ENCODE results near the gene CCDC87.
"Not testable (repeated sequence)": the region's sequence is repeated elsewhere in the genome, so short reads cannot be mapped to it uniquely, and the experiment has no call there.

The CCDC87 gene, protein sequence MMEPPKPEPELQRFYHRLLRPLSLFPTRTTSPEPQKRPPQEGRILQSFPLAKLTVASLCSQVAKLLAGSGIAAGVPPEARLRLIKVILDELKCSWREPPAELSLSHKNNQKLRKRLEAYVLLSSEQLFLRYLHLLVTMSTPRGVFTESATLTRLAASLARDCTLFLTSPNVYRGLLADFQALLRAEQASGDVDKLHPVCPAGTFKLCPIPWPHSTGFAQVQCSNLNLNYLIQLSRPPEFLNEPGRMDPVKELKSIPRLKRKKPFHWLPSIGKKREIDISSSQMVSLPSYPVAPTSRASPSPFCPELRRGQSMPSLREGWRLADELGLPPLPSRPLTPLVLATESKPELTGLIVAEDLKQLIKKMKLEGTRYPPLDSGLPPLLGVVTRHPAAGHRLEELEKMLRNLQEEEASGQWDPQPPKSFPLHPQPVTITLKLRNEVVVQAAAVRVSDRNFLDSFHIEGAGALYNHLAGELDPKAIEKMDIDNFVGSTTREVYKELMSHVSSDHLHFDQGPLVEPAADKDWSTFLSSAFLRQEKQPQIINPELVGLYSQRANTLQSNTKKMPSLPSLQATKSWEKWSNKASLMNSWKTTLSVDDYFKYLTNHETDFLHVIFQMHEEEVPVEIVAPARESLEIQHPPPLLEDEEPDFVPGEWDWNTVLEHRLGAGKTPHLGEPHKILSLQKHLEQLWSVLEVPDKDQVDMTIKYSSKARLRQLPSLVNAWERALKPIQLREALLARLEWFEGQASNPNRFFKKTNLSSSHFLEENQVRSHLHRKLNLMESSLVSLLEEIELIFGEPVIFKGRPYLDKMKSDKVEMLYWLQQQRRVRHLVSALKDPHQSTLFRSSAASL

DNA sequence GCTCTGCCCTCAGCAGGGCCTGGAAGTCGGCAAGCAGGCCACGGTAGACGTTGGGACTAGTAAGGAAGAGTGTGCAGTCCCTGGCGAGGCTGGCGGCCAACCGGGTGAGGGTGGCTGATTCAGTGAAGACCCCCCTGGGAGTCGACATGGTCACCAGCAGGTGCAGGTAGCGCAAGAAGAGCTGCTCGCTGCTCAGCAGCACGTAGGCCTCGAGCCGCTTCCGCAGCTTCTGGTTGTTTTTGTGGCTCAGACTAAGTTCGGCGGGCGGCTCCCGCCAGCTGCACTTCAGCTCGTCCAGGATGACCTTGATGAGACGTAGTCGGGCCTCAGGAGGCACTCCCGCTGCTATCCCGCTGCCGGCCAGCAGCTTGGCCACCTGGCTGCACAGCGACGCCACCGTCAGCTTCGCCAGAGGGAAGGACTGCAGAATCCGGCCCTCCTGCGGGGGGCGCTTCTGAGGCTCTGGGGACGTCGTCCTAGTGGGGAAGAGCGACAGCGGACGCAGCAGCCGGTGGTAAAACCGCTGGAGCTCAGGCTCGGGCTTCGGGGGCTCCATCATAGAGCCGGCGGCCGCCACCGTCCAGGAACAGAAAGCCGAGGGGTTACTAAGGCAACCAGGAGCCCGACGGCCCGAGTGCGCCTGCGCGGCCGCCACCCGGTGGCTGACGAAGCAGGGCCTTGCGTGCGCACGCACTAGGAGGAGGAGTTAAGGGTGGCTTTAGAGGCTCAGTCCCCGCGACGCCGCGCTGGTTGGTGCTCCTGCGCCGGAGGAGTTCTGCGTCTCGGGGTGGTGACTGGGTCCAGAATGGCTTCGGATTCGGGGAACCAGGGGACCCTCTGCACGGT lies at the start of gene CCDC87, which contains the start of gene CCS:
Gene CCDC87 (minus strand): TSS at position 607 of the 846 bp plus-strand sequence. CDS start 48 bp downstream, at position 559.
Gene CCS (plus strand): TSS at position 729 of the 846 bp plus-strand sequence. CDS start 77 bp downstream, at position 806.
- DNase-seq (ENCODE audit: low read depth in 1 of 2, low spot score in 1 of 2) = peak; percentile 95

DNA sequence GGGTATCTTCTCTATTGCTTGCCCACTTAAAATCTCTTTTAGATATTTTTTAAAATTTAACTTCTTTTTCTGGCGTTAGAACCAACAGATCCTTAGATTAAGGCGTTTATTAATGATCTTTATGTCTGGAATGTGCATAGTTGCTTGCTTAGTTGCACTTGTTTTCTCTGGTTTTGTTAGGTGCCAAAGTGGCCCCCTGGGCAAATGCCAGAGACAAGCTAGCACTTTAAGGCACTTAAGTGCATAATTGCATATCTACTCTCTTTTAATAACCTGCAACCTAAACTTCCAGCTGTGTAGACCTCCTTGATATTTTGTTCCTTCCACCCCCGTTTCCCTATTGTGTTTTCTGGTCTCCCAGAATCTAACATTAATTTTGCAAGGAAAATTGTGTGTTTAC lies 49.0 kb upstream of the CCDC87 start:
- DNase-seq (ENCODE audit: low read depth in 1 of 2, low spot score in 1 of 2) = no peak

DNA sequence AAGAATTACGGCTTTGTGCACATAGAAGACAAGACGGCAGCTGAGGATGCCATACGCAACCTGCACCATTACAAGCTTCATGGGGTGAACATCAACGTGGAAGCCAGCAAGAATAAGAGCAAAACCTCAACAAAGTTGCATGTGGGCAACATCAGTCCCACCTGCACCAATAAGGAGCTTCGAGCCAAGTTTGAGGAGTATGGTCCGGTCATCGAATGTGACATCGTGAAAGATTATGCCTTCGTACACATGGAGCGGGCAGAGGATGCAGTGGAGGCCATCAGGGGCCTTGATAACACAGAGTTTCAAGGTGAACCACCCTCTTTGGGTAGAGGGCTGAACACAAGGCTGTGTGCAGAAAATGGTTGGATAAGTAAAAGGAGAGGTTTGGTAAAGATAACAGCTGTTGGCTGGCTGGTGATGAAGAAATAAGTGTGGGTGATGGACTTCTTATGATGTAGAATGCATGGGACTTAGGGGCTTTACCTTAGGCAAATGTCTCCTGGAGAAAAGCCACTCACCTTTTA lies 47.0 kb upstream of the CCDC87 start:
- DNase-seq (ENCODE audit: low read depth in 1 of 2, low spot score in 1 of 2) = not testable (repeated sequence)

DNA sequence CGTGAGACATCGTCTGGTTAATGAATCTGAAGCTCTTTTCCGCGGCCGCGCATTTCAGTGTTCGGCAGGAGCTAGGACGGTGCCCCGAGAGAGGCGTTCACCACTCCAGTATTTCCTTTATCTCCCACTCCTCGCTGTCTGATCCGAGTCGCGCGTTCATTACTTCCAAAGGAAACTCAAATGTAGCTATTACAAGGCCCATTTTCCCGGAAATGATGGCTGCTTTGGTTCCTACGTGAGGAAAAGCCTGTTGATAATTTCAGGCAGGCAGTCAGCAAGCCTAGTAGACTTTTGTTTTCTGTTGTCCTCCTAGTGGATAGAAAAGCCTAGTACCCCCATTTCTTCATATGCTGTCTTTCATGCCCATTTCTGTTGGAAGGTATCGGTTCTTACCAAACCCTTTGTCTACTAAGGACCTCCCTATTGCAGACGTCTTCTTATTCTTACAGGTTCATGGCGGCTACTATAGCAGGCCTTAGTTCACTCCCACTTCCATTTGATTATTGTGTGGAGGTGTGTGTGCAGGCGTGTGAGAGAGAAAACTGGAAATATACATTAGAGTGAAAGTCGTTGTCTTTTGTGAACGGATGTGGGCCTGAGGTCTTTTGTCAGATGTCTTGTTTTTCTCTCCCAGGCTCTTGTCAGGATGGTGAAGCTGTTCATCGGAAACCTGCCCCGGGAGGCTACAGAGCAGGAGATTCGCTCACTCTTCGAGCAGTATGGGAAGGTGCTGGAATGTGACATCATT lies 46.4 kb upstream of the CCDC87 start:
- peak in 1 of 2 donors; percentile 21 for DNase-seq (ENCODE audit: low read depth in 1 of 2, low spot score in 1 of 2)

DNA sequence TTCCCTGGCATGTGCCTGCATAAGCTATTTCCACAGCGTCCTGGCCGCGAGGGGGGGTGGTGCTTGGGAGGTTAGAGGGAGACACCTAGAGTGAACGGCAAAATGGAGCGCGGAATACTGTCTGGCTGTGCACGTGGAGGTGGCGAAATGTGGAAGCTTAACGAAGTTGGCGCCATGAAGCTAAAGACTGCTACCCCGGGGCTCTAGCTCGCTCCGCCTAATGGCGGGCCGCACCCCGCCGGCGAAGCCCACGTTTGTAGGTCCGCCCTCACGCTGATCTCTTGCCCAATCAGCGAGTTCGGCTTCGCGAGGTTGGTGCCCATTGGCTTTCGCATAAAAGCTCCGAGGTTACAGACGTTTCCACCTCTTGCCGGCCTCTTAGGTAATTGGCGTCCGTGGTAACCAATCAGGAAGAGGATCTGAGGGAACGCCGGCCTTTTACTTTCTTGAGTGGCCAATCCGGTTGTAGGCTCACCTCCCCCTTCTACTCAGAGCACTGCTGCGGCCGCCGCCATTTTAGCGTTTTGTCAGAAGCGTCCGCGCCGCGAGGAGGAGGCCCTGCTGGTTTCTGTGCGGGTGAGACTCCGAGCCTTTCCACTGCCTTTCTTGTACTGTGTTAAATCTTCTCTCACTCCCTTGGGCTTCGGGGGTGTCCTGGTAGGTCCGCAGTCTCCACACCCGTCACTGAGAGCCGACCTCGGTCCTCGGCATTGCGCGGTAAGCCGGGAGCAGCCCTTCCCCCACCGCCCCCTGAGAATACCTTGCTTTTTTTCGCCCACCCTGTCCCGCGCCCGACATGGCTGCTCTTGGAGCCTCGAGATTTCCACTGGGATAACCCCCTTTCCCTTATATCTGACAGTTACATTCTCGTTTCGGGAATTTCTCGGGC lies 45.6 kb upstream of the CCDC87 start, which contains the start of gene RBM4:
Gene RBM4 (plus strand): TSS at position 527 of the 889 bp plus-strand sequence. CDS start 1,009 bp downstream, outside the sequence.
- peak; percentile 76 to 98 for DNase-seq (ENCODE audit: low read depth in 1 of 2, low spot score in 1 of 2)

DNA sequence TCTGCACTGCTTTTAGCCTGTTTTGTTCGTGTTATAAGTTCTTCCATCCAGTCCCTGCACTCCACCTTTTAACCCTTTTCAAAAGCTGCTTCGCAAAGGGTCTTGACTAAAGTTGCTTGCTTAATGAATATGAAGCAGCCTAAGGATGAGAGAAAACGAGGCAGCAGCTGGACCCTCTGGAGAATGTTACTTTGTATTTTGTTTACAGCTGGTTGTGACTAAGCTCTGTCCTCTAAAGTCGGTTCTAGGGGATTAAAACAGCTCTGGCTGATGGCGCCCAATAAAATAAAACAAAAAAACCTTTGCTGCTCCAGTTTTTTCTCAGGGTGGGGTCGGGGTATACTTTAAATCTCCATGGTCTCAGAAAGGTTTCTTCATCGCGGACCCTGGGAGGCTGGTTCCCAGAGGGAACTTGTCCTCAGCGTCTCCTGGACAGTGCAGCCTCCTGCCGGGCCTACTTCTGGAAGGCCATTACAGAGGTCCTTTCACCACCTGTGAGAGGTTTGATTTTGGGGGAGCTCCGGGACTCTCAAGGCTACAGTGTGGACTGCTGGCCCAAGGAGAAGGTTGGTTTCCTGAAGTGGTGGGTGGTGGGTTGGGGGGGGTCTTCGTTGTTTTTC lies 44.8 kb upstream of the CCDC87 start:
- DNase-seq (ENCODE audit: low read depth in 1 of 2, low spot score in 1 of 2) = no peak

DNA sequence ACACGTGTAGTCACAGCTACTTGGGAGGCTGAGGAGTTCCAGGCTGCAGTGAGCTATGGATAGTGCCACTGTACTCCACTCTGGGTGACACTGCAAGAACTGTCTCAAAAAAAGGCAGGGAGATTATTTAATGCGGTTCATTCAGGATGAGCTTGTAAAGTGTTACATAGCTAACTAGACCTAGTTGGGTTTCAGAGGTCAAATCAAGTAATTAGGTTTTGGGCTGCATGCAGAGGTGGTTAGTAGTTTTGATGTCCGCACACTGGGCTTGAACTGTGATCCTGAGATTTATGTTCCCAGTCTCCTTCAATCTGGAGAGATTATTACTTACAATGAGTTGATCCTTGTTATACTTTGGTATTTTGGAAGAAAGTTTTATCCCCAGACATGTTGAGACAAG lies 43.5 kb upstream of the CCDC87 start:
- DNase-seq (ENCODE audit: low read depth in 1 of 2, low spot score in 1 of 2) = no peak

DNA sequence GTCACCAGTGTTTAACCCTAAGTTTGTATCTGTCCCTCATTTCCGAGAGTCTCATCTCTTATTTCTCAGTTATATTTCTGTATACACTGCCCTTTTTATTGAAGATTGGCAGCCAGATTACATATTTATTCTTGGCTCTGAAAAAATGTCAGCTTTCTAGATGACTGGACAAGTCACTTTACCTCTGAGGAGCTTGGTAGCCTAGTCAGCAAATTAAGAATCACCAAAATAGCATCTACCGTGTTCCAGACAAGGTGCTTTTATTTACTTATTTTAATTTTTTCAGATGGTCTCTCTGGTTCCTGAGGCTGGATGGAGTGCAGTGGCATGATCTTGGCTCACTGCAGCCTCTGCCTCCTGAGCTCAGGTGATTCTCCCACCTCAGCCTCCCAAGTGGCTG lies 40.1 kb upstream of the CCDC87 start:
- DNase-seq (ENCODE audit: low read depth in 1 of 2, low spot score in 1 of 2) = no peak

DNA sequence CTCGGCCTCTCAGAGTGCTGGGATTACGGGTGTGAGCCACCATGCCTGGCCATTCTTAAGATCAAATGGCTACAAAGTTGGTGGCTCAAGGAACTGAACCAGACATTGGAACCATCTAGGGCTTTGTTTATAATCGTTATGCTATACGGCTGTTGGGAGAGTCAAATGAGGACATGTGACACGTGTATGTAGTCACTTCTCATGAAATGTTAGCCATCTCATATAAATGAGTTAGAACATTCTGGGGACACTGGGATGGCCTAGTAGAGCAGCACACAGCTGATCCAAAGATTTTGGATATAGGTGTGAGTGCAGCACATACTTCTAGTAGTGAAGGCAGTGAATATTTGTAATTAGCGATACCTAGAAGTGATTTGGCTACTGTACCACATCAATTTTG lies 39.0 kb upstream of the CCDC87 start:
- no peak for DNase-seq (ENCODE audit: low read depth in 1 of 2, low spot score in 1 of 2)

DNA sequence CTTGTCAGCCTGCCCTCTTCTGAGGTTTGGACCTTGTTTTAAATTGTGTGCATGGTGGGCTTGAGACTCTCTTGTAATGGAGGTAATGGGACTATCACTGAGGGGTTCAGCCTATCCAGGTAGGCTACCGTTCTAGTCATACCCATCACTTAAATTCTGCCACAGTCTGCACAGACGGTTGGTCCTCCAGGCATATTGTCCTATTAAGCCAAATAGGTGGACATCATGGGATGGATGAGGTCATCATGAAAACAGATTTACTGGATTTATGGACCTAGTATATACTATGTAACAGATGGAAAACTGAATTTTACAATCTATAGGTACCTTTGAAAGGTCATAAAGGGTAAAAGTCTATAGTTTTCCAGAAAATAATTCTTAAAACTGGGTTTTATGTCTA lies 36.5 kb upstream of the CCDC87 start:
- DNase-seq (ENCODE audit: low read depth in 1 of 2, low spot score in 1 of 2) = no peak

DNA sequence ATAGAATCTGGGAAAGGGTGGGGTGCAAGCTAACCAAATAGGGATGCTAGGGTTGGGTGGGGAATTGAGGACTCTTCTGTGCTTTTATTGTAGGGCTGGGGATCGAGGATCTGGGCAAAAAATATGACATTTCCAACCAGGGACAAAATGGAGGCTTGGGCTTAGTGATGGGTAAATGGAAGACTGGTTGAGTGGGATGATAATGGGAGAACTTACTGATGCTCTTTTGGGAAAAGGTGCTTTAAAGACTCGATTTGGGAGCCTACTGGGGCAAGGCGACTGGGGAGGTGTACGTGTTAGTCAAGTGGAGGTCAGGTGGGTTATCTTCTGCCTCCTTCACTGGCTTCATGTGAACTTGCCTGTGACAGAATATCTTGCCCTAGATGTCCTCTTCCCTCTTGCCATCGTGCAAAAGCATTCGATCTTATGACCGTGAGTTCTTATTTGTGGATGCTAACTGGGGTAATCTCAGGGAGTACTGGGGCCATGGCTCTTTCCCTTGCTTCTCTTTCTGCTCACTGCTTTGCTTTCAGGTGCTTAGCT lies 35.3 kb upstream of the CCDC87 start:
- DNase-seq (ENCODE audit: low read depth in 1 of 2, low spot score in 1 of 2) = no peak

DNA sequence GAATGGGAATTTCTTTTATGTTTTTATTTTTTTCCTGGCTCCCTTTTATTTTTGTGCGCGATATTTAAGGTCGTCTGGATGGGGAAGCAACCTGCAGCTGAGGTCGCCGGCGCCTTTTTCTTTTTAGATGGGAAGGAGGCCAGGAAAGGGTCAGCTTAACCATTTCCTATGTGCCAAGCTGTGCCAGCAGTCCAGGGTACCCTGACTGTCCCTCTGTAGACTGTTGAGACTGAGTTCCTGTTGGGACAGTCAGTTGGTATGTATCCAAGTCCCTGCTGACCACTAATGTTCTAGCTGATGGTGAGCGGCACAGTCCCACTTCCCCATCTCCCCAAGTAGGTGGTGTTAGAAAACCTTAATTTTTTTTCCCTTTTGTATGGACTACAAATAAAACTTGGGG lies 34.1 kb upstream of the CCDC87 start:
- DNase-seq (ENCODE audit: low read depth in 1 of 2, low spot score in 1 of 2) = no peak

DNA sequence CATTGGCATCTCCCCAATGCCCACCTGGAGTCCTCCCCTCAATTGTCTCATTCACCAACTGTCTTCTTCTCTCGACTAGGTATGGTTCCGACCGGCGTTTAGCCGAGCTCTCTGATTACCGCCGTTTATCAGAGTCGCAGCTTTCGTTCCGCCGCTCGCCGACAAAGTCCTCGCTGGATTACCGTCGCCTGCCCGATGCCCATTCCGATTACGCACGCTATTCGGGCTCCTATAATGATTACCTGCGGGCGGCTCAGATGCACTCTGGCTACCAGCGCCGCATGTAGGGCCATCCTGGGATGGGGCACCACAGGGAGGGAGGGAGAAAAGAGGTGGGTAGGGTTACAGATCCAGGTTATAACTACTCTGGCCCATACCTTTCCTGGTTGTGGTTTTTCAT lies 33.5 kb upstream of the CCDC87 start:
- DNase-seq (ENCODE audit: low read depth in 1 of 2, low spot score in 1 of 2) = no peak

DNA sequence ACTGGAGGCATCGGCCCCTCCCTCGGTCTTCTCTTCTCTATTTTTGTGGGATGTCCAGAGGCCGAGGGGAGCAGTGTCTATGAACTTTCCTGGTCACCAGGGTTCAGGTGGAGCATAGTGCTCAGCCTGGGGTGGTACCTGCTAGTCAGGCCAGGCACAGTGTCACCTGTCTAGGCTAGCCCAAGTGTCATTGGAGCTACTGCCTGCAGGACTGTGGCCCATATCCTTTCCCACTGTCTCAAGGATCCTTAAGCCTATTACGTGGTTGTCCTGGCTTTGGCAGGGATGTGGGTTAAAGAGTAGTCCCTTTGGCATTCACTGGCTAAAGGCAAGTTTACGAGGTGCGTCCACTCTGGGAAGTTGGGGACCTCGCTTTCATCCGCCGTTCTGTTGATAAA lies 32.9 kb upstream of the CCDC87 start:
- no peak for DNase-seq (ENCODE audit: low read depth in 1 of 2, low spot score in 1 of 2)

DNA sequence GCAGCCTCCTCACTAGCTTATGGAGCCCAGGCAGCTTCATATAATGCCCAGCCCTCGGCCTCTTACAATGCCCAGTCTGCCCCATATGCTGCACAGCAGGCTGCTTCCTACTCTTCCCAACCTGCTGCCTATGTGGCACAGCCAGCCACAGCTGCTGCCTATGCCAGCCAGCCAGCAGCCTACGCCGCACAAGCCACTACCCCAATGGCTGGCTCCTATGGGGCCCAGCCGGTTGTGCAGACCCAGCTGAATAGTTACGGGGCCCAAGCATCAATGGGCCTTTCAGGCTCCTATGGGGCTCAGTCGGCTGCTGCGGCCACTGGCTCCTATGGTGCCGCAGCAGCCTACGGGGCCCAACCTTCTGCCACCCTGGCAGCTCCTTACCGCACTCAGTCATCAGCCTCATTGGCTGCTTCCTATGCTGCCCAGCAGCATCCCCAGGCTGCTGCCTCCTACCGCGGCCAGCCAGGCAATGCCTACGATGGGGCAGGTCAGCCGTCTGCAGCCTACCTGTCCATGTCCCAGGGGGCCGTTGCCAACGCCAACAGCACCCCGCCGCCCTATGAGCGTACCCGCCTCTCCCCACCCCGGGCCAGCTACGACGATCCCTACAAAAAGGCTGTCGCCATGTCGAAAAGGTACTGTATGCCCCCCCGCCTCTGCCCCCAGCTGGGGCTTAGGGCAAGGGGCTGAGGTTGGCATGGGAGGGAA lies 32.3 kb upstream of the CCDC87 start:
- no peak for DNase-seq (ENCODE audit: low read depth in 1 of 2, low spot score in 1 of 2)

DNA sequence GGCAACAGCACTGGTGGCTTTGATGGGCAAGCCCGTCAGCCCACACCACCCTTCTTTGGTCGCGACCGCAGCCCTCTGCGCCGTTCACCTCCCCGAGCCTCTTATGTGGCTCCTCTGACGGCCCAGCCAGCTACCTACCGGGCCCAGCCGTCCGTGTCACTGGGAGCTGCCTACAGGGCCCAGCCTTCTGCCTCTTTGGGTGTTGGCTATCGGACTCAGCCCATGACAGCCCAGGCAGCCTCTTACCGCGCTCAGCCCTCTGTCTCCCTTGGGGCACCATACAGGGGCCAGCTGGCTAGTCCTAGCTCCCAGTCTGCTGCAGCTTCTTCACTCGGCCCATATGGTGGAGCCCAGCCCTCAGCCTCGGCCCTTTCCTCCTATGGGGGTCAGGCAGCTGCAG lies 31.6 kb upstream of the CCDC87 start:
- no peak for DNase-seq (ENCODE audit: low read depth in 1 of 2, low spot score in 1 of 2)

DNA sequence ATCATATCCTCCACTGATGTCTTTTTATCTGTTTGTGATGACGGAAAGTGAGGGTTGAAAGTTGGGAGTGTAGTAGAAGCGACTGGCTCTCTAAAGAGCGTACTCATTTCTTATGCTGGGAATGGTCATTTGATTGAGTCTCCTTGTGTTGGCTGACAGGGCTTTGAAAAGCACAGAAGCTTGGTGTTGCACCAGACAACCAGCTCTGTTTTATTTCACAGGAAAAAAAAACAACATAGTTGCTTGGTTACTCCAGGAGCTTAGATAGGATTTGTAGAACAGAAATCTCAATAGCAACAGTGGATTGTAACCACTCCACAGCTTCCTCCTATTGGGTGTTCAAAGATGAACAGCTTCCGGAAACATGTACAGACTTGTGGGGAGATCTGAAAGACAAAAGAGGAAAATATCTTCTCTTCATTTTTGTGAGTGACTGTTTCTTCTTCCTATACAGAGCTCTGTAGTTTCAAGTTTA lies 26.3 kb upstream of the CCDC87 start:
- no peak for DNase-seq (ENCODE audit: low read depth in 1 of 2, low spot score in 1 of 2)
